Epithelial cell of esophagus (primary cell): ENCODE measurements around the gene IFNL3.
"Not testable (repeated sequence)": the region's sequence is repeated elsewhere in the genome, so short reads cannot be mapped to it uniquely, and the experiment has no call there.

ENCODE experiments used
- DNase-seq: peaks from one replicate; pipeline ENCODE4 v3.0.0; 2010; ENCODE audit warnings: low read depth
- H3K4me3 ChIP-seq: 2 replicates; pipeline ENCODE4 v1.5.1; 2011; ENCODE audit warnings: mild to moderate bottlenecking, low read length, control low read depth
- TF ChIP-seq, protein P1 (sequence below): IDR thresholded peaks from 2 replicates; pipeline ENCODE4 v1.5.1; 2011; ENCODE audit warnings: low read depth, mild to moderate bottlenecking, low read length, control low read depth, inconsistent platforms; ENCODE audit not compliant: insufficient read depth; ENCODE audit errors: missing control alignments

IFNL3 gene

DNA sequence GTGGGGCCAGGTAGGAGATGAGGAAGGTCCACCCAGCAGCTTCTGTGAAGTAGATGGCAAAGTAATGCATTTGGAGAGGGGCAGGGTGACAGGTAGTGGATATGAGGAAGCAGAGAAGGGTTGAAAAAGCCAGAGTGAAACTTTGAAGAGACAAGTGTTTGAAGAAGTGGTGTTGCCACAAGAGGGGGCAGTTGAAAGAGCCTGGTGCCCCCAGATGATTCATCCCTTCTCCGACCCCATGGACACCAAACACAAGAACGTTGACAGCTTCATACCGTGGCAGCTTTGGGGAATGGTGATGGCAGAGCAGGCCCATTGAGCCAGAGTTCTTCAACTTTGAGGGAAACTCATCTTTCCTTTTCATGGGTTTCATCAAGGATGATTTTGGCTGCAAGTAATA is 19.9 kb downstream of the IFNL3 start:
- DNase-seq, result no peak

GRCh38 chr19:39223703-39224279 is 21.0 kb downstream of the IFNL3 start:
- TF ChIP-seq, protein P1, sequence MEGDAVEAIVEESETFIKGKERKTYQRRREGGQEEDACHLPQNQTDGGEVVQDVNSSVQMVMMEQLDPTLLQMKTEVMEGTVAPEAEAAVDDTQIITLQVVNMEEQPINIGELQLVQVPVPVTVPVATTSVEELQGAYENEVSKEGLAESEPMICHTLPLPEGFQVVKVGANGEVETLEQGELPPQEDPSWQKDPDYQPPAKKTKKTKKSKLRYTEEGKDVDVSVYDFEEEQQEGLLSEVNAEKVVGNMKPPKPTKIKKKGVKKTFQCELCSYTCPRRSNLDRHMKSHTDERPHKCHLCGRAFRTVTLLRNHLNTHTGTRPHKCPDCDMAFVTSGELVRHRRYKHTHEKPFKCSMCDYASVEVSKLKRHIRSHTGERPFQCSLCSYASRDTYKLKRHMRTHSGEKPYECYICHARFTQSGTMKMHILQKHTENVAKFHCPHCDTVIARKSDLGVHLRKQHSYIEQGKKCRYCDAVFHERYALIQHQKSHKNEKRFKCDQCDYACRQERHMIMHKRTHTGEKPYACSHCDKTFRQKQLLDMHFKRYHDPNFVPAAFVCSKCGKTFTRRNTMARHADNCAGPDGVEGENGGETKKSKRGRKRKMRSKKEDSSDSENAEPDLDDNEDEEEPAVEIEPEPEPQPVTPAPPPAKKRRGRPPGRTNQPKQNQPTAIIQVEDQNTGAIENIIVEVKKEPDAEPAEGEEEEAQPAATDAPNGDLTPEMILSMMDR, result no peak
- no peak overlapping the region for H3K4me3 ChIP-seq
- peak; percentile 47 for DNase-seq

More for the DNA sequence above, 19.9 kb downstream of the IFNL3 start:
- TF ChIP-seq, protein P1, result no peak
- no peak overlapping the region for H3K4me3 ChIP-seq

DNA sequence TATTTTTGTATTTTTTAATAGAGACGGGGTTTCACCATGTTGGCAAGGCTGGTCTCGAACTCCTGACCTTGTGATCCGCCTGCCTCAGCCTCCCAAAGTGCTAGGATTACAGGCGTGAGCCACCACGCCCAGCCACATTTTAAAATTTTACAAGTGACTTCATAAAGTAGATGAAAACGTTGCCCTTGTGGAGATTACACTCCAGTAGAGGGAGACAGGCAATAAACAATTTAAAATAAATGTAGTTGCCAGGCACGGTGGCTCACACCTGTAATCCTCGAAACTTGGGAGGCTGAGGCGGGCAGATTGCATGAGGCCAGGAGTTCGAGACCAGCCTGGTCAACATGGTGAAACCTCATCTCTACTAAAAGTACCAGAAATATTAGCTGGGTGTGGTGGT is 25.7 kb downstream of the IFNL3 start:
- DNase-seq, H3K4me3 ChIP-seq: not testable (repeated sequence)

DNA sequence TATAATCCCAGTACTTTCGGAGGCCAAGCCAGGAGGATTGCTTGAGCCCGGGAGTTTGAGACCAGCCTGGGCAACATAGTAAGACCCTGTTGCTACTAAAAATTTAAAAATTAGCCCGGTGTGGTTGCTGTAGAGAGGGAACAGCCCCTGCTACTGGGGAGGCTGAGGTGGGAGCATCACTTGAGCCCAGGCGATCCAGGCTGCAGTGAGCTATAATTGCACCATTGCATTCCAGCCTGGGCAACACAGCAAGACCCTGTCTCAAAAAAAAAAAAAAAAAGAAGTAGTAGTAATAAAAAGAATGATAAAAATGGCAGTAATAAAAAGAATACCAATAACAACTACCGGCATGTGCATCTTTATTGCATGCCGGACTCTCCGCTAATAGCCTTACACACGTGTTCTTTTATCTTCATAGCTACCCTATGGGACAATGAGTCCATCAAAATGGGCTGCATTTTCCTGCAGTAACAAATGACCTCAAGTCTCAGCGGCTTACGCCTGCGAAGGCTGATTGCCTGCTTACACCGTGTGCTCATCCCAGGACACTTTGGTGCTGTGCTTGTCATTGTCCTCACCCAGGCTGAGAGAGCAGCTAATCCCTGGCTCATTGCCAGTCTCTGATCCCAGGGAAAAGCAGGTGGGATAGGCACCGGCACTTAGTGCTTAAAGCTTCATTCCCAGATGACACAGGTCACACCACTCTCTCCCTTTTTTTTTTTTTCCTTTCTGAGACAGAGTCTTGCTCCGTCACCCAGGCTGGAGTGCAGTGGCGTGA is 26.4 kb downstream of the IFNL3 start:
- no peak overlapping the region for H3K4me3 ChIP-seq
- TF ChIP-seq, protein P1, result no peak
- no peak for DNase-seq

DNA sequence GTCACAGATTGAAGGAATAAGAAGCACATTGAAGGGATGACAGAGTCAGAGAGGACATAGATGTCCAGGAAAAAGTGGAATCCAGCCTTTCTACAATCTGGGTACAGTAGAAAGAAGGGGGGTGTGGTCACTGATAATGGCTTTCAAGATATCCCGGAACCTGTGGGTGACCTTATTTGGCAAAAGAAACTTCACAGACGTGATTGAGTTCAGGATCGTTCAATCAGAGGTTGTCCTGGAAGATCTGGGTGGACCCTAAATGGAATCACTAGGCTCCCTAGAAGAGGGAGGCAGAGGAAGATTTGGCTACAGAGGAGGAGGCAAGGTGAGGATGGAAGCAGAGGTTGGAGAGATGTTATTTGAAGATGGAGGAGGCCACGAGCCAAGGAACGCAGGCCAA is 27.7 kb downstream of the IFNL3 start:
- DNase-seq, result no peak
- no peak overlapping the region for H3K4me3 ChIP-seq
- TF ChIP-seq, protein P1, result no peak

DNA sequence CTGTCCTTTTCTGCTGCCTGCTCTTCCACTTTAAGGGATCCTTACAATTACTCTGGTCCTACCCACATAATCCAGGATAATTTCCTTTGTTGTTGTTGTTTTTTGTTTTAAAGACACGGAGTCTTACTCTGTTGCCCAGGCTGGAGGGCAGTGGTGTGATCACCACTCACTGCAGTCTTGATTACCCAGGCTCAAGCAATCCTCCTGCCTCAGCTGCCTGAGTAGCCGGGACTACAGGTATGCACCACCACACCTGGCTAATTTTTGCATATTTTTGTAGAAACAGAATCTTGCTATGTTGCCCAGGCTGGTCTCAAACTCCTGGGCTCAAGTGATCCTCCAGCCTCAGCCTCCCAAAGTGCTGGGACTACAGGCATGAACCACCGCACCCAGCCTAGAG is 29.5 kb downstream of the IFNL3 start:
- H3K4me3 ChIP-seq, DNase-seq: not testable (repeated sequence)

- H3K4me3 ChIP-seq, result no peak overlapping the region
- TF ChIP-seq, protein P1, result peak; percentile 29
- DNase-seq, result no peak
Observed at GRCh38 chr19:39212375-39212742, 32.4 kb downstream of the IFNL3 start.

- H3K4me3 ChIP-seq, result no peak overlapping the region
- DNase-seq, result no peak
- TF ChIP-seq, protein P1, result no peak
Observed at GRCh38 chr19:39211731-39212374, 33.0 kb downstream of the IFNL3 start.
